GM12801 (cell line): Measurements from ENCODE around the gene PSMD11.

ENCODE experiments used
- CTCF ChIP-seq: IDR thresholded peaks from one replicate; pipeline ENCODE4 v1.5.1; 2011; ENCODE audit warnings: control low read depth; ENCODE audit not compliant: insufficient read length; ENCODE audit errors: extremely low read depth

PSMD11 gene

GRCh38 chr17:32502013-32502412 is 57.7 kb downstream of the PSMD11 start:
- TF ChIP-seq CTCF = no peak

- no peak for TF ChIP-seq CTCF
These were observed 58.4 kb downstream of the PSMD11 start for GRCh38 chr17:32502710-32503109.

- TF ChIP-seq CTCF = no peak
These were observed 59.2 kb downstream of the PSMD11 start for GRCh38 chr17:32503251-32504165.

- TF ChIP-seq CTCF = no peak
These were observed 60.1 kb downstream of the PSMD11 start for GRCh38 chr17:32504166-32504990.

- TF ChIP-seq CTCF = no peak
These were observed 64.6 kb downstream of the PSMD11 start for GRCh38 chr17:32508926-32509325.

GRCh38 chr17:32510466-32510865 is 66.2 kb downstream of the PSMD11 start:
- no peak for TF ChIP-seq CTCF

- TF ChIP-seq CTCF = no peak
These were observed 68.0 kb downstream of the PSMD11 start for GRCh38 chr17:32512328-32512727.
